Kidney epithelial cell (primary cell): ENCODE data around the gene KRT33A. TPM values are rescaled to one million over a fixed set of nuclear protein-coding genes. Genes with fewer than 3 reads are reported as not detected.
"Not testable (repeated sequence)": the region's sequence is repeated elsewhere in the genome, so short reads cannot be mapped to it uniquely, and the experiment has no call there.

ENCODE experiments used
- DNase-seq: peaks from one replicate; pipeline ENCODE4 v3.0.0-alpha.2; 2010; ENCODE audit warnings: low read depth
- H3K27me3 ChIP-seq: 2 replicates; pipeline ENCODE4 v1.6.0; 2011; ENCODE audit warnings: low read length; ENCODE audit not compliant: control insufficient read depth, insufficient read depth
- H3K36me3 ChIP-seq: 2 replicates; pipeline ENCODE4 v1.5.1; 2011; ENCODE audit warnings: low read length; ENCODE audit not compliant: control insufficient read depth, insufficient read depth
- H3K4me3 ChIP-seq: 2 replicates; pipeline ENCODE4 v1.5.1; 2011; ENCODE audit warnings: low read depth, mild to moderate bottlenecking, control low read depth, low read length
- total RNA-seq: library from RNA; depleted of rRNA; stranded (reverse); fragments of >200 nt; gene quantifications from 2 replicates; pipeline ENCODE4 v1.2.3, GENCODE V29; 2015
- TF ChIP-seq, protein P1 (sequence below): IDR thresholded peaks from 2 replicates; pipeline ENCODE4 v1.5.1; 2011; ENCODE audit warnings: mild to moderate bottlenecking, moderate library complexity, low read length, control low read depth, inconsistent platforms; ENCODE audit not compliant: insufficient read depth, poor library complexity, severe bottlenecking

The KRT33A gene
- not detected in 2 replicates for total RNA-seq

DNA sequence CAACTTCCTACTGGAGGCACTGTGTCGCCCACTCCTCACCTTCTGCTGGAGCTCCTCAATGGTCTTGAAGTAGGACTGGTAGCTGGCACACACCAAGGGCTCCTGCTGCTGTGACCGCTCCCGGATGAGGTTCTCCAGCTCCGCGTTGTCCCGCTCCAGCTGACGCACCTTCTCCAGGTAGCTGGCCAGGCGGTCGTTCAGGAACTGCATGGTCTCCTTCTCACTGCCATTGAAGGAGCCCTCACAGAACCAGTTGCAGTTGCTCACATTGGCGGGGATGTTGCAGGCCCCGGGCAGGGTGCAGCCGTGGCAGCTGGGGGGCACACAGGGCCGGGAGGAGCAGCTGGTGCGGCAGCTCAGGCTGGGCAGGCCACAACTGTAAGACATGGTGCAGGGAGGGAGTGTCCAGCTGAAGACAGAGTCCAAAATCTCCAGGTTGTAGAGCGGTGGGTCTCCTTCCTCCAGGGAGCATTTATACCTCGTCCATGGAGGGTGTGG lies at the start of gene KRT33A:
TSS of gene KRT33A (minus strand) at position 448 of the 498 bp plus-strand sequence. CDS start at position 387, 61 bp downstream.
- not testable (repeated sequence) for H3K36me3 ChIP-seq, H3K27me3 ChIP-seq, DNase-seq, H3K4me3 ChIP-seq

DNA sequence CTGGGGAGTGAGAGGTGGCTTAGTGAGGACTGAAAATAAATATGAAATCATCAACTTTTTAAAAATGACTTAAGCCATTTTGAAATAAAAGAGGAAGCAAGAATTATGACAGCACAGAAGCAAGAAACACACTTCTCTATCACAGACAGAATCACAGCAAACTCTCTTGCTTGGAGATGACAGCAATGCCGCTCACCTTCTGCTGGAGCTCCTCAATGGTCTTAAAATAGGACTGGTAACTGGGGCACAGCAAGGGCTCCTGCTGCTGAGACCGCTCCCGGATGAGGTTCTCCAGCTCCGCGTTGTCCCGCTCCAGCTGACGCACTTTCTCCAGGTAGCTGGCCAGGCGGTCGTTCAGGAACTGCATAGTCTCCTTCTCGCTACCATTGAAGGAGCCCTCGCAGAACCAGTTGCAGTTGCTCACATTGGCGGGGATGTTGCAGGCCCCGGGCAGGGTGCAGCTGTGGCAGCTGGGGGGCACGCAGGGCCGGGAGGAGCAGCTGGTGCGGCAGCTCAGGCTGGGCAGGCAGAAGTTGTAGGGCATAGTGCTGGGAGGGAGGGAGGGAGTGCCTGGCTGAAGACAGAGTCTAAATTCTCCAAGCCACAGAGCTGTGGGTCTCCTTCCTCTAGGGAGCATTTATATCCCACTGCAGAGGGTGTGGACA lies 46.5 kb upstream of the KRT33A start, which contains the start of gene KRT31:
TSS of gene KRT31 (minus strand) at position 613 of the 665 bp plus-strand sequence. CDS start at position 544, 69 bp downstream.
- Histone ChIP-seq H3K36me3 (no peaks in the 10 kb centered on the region), H3K4me3 (no peak within 1 kb of the TSS), H3K27me3 (no peaks in the 10 kb centered on the region)
- DNase-seq, result no peak
- TF ChIP-seq, protein P1, sequence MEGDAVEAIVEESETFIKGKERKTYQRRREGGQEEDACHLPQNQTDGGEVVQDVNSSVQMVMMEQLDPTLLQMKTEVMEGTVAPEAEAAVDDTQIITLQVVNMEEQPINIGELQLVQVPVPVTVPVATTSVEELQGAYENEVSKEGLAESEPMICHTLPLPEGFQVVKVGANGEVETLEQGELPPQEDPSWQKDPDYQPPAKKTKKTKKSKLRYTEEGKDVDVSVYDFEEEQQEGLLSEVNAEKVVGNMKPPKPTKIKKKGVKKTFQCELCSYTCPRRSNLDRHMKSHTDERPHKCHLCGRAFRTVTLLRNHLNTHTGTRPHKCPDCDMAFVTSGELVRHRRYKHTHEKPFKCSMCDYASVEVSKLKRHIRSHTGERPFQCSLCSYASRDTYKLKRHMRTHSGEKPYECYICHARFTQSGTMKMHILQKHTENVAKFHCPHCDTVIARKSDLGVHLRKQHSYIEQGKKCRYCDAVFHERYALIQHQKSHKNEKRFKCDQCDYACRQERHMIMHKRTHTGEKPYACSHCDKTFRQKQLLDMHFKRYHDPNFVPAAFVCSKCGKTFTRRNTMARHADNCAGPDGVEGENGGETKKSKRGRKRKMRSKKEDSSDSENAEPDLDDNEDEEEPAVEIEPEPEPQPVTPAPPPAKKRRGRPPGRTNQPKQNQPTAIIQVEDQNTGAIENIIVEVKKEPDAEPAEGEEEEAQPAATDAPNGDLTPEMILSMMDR, result no peak

DNA sequence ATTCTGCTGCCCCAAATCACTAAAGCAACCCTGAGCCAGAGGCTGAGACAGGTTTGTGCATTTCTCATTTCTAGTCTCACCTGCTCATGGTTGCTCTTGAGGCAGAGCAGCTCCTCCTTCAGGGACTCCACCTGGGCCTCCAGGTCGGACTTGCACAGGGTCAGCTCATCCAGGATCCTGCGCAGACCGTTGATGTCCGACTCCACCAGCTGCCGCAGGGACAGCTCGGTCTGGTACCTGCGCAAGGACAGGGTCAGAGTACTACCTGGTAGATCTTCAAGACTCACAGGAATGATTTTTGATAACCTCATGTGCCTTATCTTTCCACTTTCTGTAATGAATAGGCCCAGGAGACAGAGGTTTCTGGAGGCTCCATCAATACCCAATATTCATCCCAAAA lies 45.7 kb upstream of the KRT33A start:
- no peaks in the 10 kb centered on the region for H3K36me3 ChIP-seq
- H3K4me3 ChIP-seq, result no peak overlapping the region
- H3K27me3 ChIP-seq, result no peaks in the 10 kb centered on the region
- TF ChIP-seq, protein P1, result no peak
- DNase-seq, result no peak

DNA sequence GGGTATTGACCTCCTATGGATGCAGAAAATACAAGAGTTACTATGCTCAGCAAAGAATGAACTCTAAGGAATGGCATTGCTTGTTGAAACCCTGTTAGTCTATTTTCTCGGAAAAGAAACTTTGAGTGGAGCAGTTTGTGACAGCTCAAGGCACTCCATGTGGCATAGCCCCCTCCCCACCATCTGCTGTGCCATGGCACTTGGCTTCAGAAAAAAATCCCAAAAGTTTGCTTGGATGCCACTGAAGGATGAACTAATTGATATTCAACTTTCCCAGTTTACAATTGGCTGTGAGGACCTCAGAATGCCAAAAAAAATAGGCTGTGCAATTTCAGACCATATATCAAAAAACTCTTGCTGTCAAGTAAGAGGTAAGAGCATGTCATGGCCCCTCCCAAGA lies 45.0 kb upstream of the KRT33A start:
- no peak for DNase-seq
- H3K4me3 ChIP-seq, result no peak overlapping the region
- no peaks in the 10 kb centered on the region for H3K27me3 ChIP-seq
- TF ChIP-seq, protein P1, result no peak
- no peaks in the 10 kb centered on the region for H3K36me3 ChIP-seq

DNA sequence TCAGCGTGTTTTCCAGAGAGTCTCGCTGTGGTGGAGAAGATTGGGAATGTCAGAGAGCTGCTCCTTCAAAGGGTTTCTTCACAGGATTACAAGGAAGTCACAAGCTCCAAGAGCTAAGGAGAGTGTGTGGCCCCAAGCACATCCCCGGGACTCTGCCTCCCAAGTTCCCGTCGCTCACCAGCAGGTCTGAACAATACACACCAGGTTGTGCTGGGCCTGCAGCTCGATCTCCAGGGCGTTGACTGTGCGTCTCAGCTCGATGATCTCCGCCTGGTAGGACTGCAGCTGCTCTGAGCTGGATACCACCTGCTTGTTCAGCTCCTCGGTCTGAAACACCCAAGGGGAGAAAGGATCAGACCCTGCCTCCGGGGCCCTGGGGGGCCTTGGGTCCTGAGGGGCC lies 44.4 kb upstream of the KRT33A start:
- not testable (repeated sequence) for DNase-seq, H3K36me3 ChIP-seq, H3K27me3 ChIP-seq, H3K4me3 ChIP-seq

DNA sequence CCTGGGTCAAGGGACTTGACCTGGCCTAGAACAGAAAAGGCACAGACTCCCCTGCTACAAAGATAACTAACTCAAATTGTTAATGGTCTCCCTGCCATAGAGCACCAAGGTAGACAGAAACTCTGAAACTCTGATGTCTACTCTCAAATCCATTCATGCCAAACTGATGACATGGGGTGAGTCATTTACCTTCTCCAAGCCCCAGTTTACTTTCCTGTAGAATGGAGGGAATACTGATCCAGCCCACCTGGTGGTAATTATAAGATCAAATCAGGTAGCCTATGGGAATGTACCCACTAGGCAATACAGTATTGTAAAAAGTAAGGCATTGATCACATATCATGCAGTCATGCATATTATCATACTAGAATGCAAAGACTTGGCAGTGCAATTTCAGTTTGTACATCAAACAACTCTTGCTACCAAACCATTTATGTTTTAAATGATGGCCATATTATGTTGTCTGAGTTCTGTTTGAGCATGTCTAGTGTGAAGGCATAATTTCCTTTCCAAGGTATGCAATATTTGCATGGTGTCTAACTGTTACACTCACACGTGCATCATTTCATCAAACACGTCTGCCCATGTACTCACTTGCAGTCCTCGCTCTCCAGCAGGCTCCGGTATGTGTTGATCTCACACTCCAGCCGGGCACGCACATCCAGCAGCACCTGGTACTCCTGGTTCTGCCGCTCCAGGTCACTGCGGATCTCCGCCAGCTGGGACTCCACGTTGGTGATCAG lies 43.8 kb upstream of the KRT33A start:
- TF ChIP-seq, protein P1, result no peak
- no peaks in the 10 kb centered on the region for H3K36me3 ChIP-seq
- H3K4me3 ChIP-seq, result no peak overlapping the region
- H3K27me3 ChIP-seq, result no peaks in the 10 kb centered on the region
- no peak for DNase-seq
